PFSK-1 (cell line): ENCODE measurements around the gene PCP4L1.
A peak's percentile ranks its signal among the peaks of the same experiment; 100 is the strongest.

ENCODE experiments used
- FOXP2 ChIP-seq: optimal IDR thresholded peaks from 2 replicates; pipeline ENCODE3; 2011; ENCODE audit warnings: borderline replicate concordance, control low read depth, inconsistent platforms; ENCODE audit not compliant: insufficient read depth; ENCODE audit errors: extremely low read length, extremely low read depth
- POLR2AphosphoS5 ChIP-seq: IDR thresholded peaks from 2 replicates; pipeline ENCODE4 v1.6.1; 2012; ENCODE audit warnings: low read depth, mild to moderate bottlenecking, control low read depth, low read length, moderate library complexity
- REST ChIP-seq, 2 experiments: IDR thresholded peaks; 2 replicates each; pipeline versions ENCODE4 v1.6.1 to v1.8.0; 2011 to 2012; ENCODE audit warnings: low read depth in 2 of 2, low read length in 2 of 2, control low read depth in 1 of 2, inconsistent platforms in 1 of 2, mild to moderate bottlenecking in 1 of 2, moderate library complexity in 1 of 2; ENCODE audit not compliant: insufficient read depth in 1 of 2
- SIN3A ChIP-seq: IDR thresholded peaks from 2 replicates; pipeline ENCODE4 v1.6.1; 2012; ENCODE audit warnings: mild to moderate bottlenecking, low read length, moderate library complexity, borderline replicate concordance; ENCODE audit not compliant: insufficient read depth
- TAF1 ChIP-seq: IDR thresholded peaks from 2 replicates; pipeline ENCODE4 v1.6.1; 2012; ENCODE audit warnings: low read length, control low read depth, borderline replicate concordance; ENCODE audit not compliant: insufficient read depth

The PCP4L1 gene

DNA sequence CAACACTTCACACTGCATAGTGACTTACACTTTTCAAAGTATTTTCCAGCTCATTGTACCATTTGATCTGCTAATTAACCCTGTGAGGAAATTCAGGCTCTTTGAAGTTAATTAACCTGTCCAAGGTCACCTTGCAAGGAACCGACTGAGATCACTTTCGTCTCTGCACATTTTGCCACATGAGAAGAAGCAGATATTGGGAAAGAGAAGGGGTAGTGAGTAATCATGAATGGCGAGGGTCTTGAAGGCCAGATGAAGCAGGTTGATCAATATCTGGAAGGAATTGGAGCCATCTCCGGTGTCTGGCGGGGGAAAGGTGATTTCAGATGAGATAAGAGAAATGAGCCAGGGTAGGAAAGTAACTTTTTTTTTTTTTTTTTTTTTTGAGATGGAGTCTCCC lies 38.5 kb upstream of the PCP4L1 start:
- TF ChIP-seq POLR2AphosphoS5 (no peak), FOXP2 (no peak), REST (IDR thresholded peaks at IDR 0.05; ENCODE audit: insufficient read depth in 1 of 2, low read depth in 2 of 2, low read length in 2 of 2) (no peak), TAF1 (no peak), SIN3A (no peak)

DNA sequence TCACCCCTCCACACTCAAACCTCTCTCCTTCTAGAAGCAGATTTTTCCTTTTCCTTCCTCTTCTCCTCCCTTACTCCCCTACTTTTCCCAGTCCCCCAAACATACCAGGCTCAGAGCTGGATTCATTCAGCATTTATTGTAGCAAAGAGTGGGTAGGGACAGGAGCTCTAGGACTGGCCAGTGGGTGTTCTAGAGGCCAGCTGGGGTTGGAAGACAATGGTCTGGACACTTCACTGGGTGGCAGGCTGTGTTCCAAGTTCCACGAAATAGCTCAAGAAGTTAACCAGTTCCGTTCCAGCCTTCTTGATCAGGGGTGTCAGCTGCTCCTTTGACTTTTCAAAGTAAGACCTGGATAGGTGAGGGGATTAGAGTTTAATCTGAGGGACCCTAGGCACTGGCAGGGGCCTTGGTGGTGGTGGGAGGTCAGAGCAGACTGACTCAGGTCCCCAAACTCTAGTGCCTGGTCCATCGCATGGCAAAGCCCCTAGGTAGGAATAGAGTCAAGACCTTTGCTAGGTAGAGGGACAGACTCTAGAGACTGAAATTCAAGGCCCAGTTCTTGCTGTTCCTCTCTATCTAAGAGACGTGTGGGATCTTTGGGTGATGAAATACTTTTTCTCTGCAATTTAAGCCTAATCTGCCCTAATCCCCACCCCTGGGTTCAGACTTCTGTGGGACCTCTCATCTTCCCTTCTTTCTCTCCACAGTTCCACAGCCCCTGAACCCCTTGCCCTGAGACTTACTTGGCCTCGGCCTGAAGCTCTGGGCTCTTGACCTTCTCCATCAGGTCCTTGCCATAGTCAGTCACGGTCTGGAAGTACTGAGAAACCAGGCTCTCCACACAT lies 36.1 kb upstream of the PCP4L1 start:
- TF ChIP-seq REST (IDR thresholded peaks at IDR 0.05; ENCODE audit: insufficient read depth in 1 of 2, low read depth in 2 of 2, low read length in 2 of 2) (no peak), POLR2AphosphoS5 (no peak), TAF1 (no peak), SIN3A (no peak), FOXP2 (no peak)

DNA sequence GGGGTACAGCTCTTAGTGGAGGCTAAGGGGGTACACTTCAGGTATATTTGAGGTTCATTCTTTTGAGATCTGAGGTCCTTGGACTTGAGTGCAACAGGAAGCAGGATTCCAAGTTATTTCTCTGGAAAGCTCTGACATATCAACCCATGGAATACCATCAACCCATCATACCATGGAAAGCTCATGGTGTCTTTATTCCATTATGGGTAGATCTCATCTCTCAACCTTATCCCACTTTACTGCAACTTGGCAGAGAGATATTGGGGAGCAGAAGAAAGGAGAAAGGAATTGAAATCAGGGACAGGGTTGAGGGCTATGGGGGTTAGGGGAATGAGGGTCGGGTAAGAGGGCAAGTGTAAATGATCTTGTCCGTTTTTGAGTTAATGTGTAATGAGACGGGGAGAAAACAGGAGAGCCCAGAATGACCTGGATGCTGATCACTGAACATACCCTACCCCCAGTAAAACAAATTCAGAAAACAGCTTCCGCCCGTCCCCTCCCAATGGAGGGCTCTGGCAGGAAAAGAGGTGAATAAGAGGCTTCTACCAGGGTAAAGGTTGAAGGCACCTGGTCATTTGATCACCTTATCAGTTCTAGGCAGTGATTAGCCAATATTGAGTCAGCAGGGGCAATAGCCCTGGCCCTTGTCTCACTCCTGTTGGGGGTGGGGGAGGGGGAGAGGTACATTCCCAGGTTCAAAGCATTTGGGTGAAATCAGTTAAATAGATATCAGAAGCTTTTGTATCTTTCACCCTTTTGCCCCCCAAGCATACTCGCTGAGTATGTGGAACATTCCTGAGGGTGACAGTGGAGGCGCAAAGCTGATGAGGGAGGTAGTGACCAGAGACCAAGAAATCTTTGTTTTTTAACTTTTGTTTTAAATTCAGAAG lies 34.5 kb upstream of the PCP4L1 start:
- TF ChIP-seq SIN3A = no peak

DNA sequence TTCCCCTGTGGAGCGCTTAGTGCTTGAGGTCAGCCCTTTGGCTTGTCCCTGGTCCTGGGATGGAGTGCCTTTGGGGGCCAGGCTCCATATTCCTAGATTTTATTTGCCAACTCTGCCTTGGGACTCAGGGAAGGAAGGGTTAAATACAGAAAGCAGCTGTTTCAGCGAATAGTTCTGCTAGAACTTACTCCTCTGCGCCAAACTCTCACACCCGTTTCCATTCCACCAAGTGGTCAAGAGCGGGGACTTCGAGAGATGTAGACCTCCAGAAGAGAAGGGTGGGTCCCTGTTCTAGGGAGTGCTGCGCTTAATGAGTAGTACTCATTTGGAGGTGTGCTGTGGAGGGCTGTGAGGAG lies 33.4 kb upstream of the PCP4L1 start:
- TF ChIP-seq FOXP2 (no peak), POLR2AphosphoS5 (no peak), REST (IDR thresholded peaks at IDR 0.05; ENCODE audit: insufficient read depth in 1 of 2, low read depth in 2 of 2, low read length in 2 of 2) (no peak), SIN3A (no peak), TAF1 (no peak)

DNA sequence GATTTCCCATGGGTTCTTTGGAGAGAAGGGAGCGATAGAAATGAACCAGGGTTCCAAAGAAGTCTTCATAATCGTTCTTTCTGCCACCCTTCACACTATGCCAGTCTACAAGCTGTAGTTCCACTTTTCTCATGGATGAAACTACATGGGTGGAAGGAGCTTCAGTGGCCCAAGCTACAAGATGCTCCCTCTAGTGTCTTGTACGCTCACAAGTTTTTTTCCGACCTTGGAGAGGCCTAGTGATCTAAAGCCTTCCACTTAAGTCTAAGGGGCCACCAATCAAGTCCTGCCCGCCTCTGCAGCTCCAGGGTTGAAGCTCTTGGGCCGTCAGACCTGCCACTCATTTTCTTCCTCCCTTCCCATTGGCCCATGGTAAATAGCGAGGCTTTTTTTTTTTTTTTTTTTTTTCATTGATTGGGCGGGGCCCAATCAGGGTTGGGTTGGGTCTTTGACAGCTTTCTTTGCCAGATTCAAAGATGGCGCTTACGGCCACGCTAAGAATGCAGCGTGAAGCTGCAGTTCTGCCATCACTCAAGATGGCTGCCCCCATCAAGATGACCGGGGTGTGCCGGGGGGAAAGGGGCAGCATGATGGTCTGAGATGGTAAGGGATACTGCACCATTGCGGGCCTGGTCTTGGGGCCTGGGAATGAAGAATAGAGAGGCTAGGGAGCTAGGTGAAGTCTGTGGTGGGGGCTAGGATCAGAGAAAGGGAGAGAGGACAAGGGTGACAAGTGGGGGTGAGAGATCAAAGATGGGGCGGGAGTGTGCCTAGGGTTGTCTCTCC lies 32.8 kb upstream of the PCP4L1 start, which contains the start of gene TOMM40L:
Gene TOMM40L, plus strand, starts transcription at position 527 of the 786 bp plus-strand sequence. CDS start 430 bp downstream, outside the sequence.
- TF ChIP-seq SIN3A (no peak), TAF1 (peak; percentile 94), REST (IDR thresholded peaks at IDR 0.05; ENCODE audit: insufficient read depth in 1 of 2, low read depth in 2 of 2, low read length in 2 of 2) (peak in 1 of 2 experiments; percentile 26; a peak in 1 of 4 replicates)
